HG03045 (cell line): ENCODE data around the gene RBMS1.
"Not testable (repeated sequence)": the region's sequence is repeated elsewhere in the genome, so short reads cannot be mapped to it uniquely, and the experiment has no call there.

Source experiments
- ATAC-seq: cut with Tn5 transposase; IDR thresholded peaks from one replicate; pipeline ENCODE4 v1.9.1; 2021; ENCODE audit warnings: mild to moderate bottlenecking, moderate library complexity; ENCODE audit not compliant: unreplicated experiment

The RBMS1 gene

GRCh38 chr2:160505256-160505655, 11.6 kb upstream of the RBMS1 start:
- ATAC-seq, result no peak

- ATAC-seq, result no peak
These were observed 8.9 kb upstream of the RBMS1 start for GRCh38 chr2:160502478-160502877.

GRCh38 chr2:160501370-160501769, 7.8 kb upstream of the RBMS1 start:
- ATAC-seq, result no peak

GRCh38 chr2:160499865-160500264, 6.3 kb upstream of the RBMS1 start:
- no peak for ATAC-seq

GRCh38 chr2:160498137-160498536, 4.5 kb upstream of the RBMS1 start:
- no peak for ATAC-seq

GRCh38 chr2:160494201-160494644, 616 bp upstream of the RBMS1 start:
- no peak for ATAC-seq

- ATAC-seq, result no peak
These were observed 993 bp downstream of the RBMS1 start for GRCh38 chr2:160492401-160493226.

GRCh38 chr2:160491911-160492371, 1.7 kb downstream of the RBMS1 start:
- ATAC-seq, result no peak

- no peak for ATAC-seq
These were observed 2.6 kb downstream of the RBMS1 start for GRCh38 chr2:160490733-160491685.

- ATAC-seq, result no peak
These were observed 4.5 kb downstream of the RBMS1 start for GRCh38 chr2:160489111-160489510.

GRCh38 chr2:160488289-160488688, 5.3 kb downstream of the RBMS1 start:
- not testable (repeated sequence) for ATAC-seq

GRCh38 chr2:160486341-160486740, 7.3 kb downstream of the RBMS1 start:
- no peak for ATAC-seq

GRCh38 chr2:160484859-160485520, 8.6 kb downstream of the RBMS1 start:
- no peak for ATAC-seq

- no peak for ATAC-seq
These were observed 10.9 kb downstream of the RBMS1 start for GRCh38 chr2:160482673-160483072.

- no peak for ATAC-seq
These were observed 14.3 kb downstream of the RBMS1 start for GRCh38 chr2:160479269-160479668.

GRCh38 chr2:160478660-160479059, 14.9 kb downstream of the RBMS1 start:
- ATAC-seq, result no peak

GRCh38 chr2:160477032-160477431, 16.6 kb downstream of the RBMS1 start:
- ATAC-seq, result no peak

GRCh38 chr2:160474891-160475787, 18.5 kb downstream of the RBMS1 start:
- no peak for ATAC-seq

- ATAC-seq, result no peak
These were observed 19.3 kb downstream of the RBMS1 start for GRCh38 chr2:160474319-160474645.
